Activated naive CD8-positive, alpha-beta T cell treated with anti-CD3 and anti-CD28 coated beads, Interleukin-2, amount 10 ng/mL, durations not matched to agents 7 days and 5 days (primary cell): ENCODE data around the gene KRI1. TPM values are rescaled to one million over a fixed set of nuclear protein-coding genes. Genes with fewer than 3 reads are reported as not detected.

Experiments used
- ATAC-seq: fragments of 150-1000 bp; cut with Tn5 transposase; one replicate; pipeline ENCODE4 v1.10.0; 2021; ENCODE audit warnings: low read depth, moderate library complexity
- POLR2A ChIA-PET: fragments of 350-600 bp; sonication (Branson Sonifier 250); formaldehyde crosslinking; loops from one replicate; lab custom pipeline; 2021; ENCODE audit warnings: antibody characterized with exemption; lab: Charles Lee
- DNase-seq: peaks from one replicate; pipeline ENCODE4 v3.0.0; 2021
- H3K27ac Mint-ChIP-seq: one replicate; pipeline ENCODE4 v1.8.0; 2022; ENCODE audit warnings: mild to moderate bottlenecking, mixed read lengths
- H3K27me3 Mint-ChIP-seq: one replicate; pipeline ENCODE4 v1.8.0; 2022; ENCODE audit warnings: mild to moderate bottlenecking, moderate library complexity, mixed read lengths
- H3K36me3 Mint-ChIP-seq: one replicate; pipeline ENCODE4 v1.8.0; 2021; ENCODE audit warnings: mild to moderate bottlenecking, mixed read lengths
- H3K4me1 Mint-ChIP-seq: one replicate; pipeline ENCODE4 v1.8.0; 2021; ENCODE audit warnings: mixed read lengths
- H3K4me3 Mint-ChIP-seq: one replicate; pipeline ENCODE4 v1.8.0; 2022; ENCODE audit warnings: mild to moderate bottlenecking, moderate library complexity, mixed read lengths
- H3K9me3 Mint-ChIP-seq: one replicate; pipeline ENCODE4 v1.8.0; 2021; ENCODE audit warnings: mixed read lengths
- total RNA-seq, 2 experiments: library from RNA; stranded (reverse); gene quantifications; one replicate each; pipeline ENCODE4 v1.2.3, GENCODE V29; 2021

KRI1 gene
- total RNA-seq, 2 experiments from 2014 or later: 76.2 to 85.4 TPM

- Mint-ChIP-seq H3K9me3 (no peaks in the 10 kb centered on the region), H3K4me1 (peaks cover 21% of the 10 kb centered on the region), H3K36me3 (peaks cover 2% of the 10 kb centered on the region), H3K4me3 (peak overlapping the region; percentile 58), H3K27me3 (peaks cover 66% of the 10 kb centered on the region), H3K27ac (peak overlapping the region; percentile 60)
- ATAC-seq (no peak), DNase-seq (no peak)
- POLR2A ChIA-PET: interaction anchor here (2.1 kb wide), 1 partner anchor 49 kb away, joined by 7 read pairs; no protein-coding TSS in a partner anchor
Measured at GRCh38 chr19:10518444-10519361, 47.1 kb downstream of the KRI1 start.

DNA sequence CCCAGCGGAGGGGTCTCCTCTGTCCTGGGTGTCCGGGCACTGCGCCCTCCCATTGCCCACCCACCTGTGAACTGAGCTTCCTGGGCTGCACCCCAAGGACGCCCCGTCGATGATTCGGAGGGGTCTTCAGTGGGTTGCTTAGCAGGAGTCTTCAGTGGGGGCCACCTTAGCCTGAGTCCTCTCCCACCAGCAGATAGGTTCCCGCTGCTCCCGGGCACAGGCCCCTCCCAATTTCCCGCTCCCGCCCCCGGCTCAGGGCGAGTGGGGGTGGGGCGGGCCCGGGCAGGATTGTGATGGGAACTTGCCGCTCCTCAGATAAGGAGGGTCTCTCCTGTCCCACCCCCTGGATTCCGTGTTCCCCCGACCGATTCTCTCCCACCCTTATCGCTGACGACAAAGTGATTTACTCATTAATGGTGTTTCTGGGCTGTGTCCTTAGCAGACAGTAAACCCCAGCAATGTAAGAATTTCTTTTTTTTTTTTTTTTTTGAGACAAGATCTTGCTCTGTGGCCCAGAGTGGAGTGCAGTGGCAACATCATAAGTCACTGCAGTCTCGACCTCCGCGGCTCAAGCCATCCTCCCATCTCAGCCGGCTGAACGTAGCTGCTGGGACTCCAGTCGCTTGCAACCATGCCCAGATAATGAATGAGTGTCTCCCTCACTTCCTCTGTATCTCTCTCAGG lies 47.9 kb downstream of the KRI1 start:
- Mint-ChIP-seq H3K36me3 (peaks cover 2% of the 10 kb centered on the region), H3K4me3 (peak overlapping the region; percentile 58), H3K27me3 (peaks cover 69% of the 10 kb centered on the region), H3K27ac (no peak overlapping the region), H3K4me1 (peaks cover 28% of the 10 kb centered on the region), H3K9me3 (no peaks in the 10 kb centered on the region)
- POLR2A ChIA-PET: interaction anchor here (0.6 to 2.1 kb wide), 4 partner anchors 14 to 110 kb away, joined by 3 to 7 read pairs (median 4); no protein-coding TSS in a partner anchor
- DNase-seq (no peak), ATAC-seq (peak; percentile 22)

GRCh38 chr19:10517361-10517759 lies 48.5 kb downstream of the KRI1 start, which contains the start of gene S1PR5:
TSS of gene S1PR5 (minus strand) at chr19:10517447. CDS start at chr19:10515011, 2,436 bp downstream.
- Mint-ChIP-seq H3K27ac (peak within 1 kb of the TSS; percentile 13), H3K4me3 (peak within 1 kb of the TSS; percentile 58), H3K27me3 (peaks cover 71% of the 10 kb centered on the region), H3K36me3 (peaks cover 2% of the 10 kb centered on the region), H3K4me1 (peaks cover 28% of the 10 kb centered on the region), H3K9me3 (no peaks in the 10 kb centered on the region)
- ATAC-seq (peak; percentile 19), DNase-seq (peak; percentile 55)
- POLR2A ChIA-PET: interaction anchor here (0.6 to 2.1 kb wide), 4 partner anchors 13 to 110 kb away, joined by 3 to 7 read pairs (median 4); no protein-coding TSS in a partner anchor

- no peak for ATAC-seq
- H3K36me3 Mint-ChIP-seq: peaks cover 2% of the 10 kb centered on the region
- POLR2A ChIA-PET: interaction anchor here (0.7 to 2.1 kb wide), 5 partner anchors 13 to 238 kb away, joined by 3 to 7 read pairs (median 3); no protein-coding TSS in a partner anchor
- peaks cover 28% of the 10 kb centered on the region for H3K4me1 Mint-ChIP-seq
- peaks cover 72% of the 10 kb centered on the region for H3K27me3 Mint-ChIP-seq
- no peak for DNase-seq
- H3K9me3 Mint-ChIP-seq: no peaks in the 10 kb centered on the region
- H3K27ac Mint-ChIP-seq: peak overlapping the region; percentile 13
- peak overlapping the region; percentile 39 for H3K4me3 Mint-ChIP-seq
Measured at GRCh38 chr19:10516671-10517286, 49.0 kb downstream of the KRI1 start.

DNA sequence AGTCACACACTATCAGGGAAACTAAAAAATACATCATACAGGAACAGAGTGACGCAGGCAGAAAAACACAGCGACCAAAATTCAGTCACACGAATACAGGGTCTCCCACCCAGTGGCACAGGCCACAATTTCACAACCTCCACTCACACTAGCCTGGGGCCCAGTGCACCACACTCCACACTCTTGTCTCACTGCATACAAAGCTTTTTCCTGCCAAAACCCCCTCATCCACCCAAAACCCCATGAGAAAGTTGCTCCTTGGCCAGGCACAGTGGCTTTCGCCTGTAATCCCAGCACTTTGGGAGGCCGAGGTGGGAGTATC lies 49.8 kb downstream of the KRI1 start:
- Mint-ChIP-seq H3K4me3 (peak overlapping the region; percentile 13), H3K36me3 (peaks cover 2% of the 10 kb centered on the region), H3K27me3 (peaks cover 76% of the 10 kb centered on the region), H3K4me1 (peaks cover 28% of the 10 kb centered on the region), H3K9me3 (no peaks in the 10 kb centered on the region), H3K27ac (no peak overlapping the region)
- DNase-seq: no peak
- POLR2A ChIA-PET: interaction anchor here (0.7 kb wide), 2 partner anchors 215 to 239 kb away, joined by 3 to 4 read pairs; no protein-coding TSS in a partner anchor
- no peak for ATAC-seq

- Mint-ChIP-seq H3K27ac (no peak overlapping the region), H3K27me3 (peaks cover 74% of the 10 kb centered on the region), H3K4me3 (peak overlapping the region; percentile 79), H3K36me3 (peaks cover 2% of the 10 kb centered on the region), H3K4me1 (peaks cover 31% of the 10 kb centered on the region), H3K9me3 (no peaks in the 10 kb centered on the region)
- ATAC-seq (peak; percentile 68), DNase-seq (peak; percentile 73)
- POLR2A ChIA-PET: no interaction called here
Measured at GRCh38 chr19:10514211-10515145, 51.3 kb downstream of the KRI1 start.

- Mint-ChIP-seq H3K36me3 (peaks cover 2% of the 10 kb centered on the region), H3K9me3 (no peaks in the 10 kb centered on the region), H3K27me3 (peaks cover 61% of the 10 kb centered on the region), H3K27ac (no peak overlapping the region), H3K4me3 (no peak overlapping the region), H3K4me1 (peaks cover 29% of the 10 kb centered on the region)
- POLR2A ChIA-PET: interaction anchor here (1.1 kb wide), 1 partner anchor 41 kb away, joined by 3 read pairs; no protein-coding TSS in a partner anchor
- ATAC-seq (no peak), DNase-seq (no peak)
Measured at GRCh38 chr19:10513223-10513622, 52.6 kb downstream of the KRI1 start.

GRCh38 chr19:10510301-10510802 lies 55.5 kb downstream of the KRI1 start:
- POLR2A ChIA-PET: interaction anchor here (3.1 kb wide), 1 partner anchor 43 kb away, joined by 19 read pairs; no protein-coding TSS in a partner anchor
- H3K4me1 Mint-ChIP-seq: peaks cover 27% of the 10 kb centered on the region
- DNase-seq: peak; percentile 81
- H3K9me3 Mint-ChIP-seq: no peaks in the 10 kb centered on the region
- no peak for ATAC-seq
- no peak overlapping the region for H3K27ac Mint-ChIP-seq
- H3K27me3 Mint-ChIP-seq: peaks cover 45% of the 10 kb centered on the region
- peaks cover 2% of the 10 kb centered on the region for H3K36me3 Mint-ChIP-seq
- no peak overlapping the region for H3K4me3 Mint-ChIP-seq

GRCh38 chr19:10508707-10509106 lies 57.1 kb downstream of the KRI1 start:
- H3K27me3 Mint-ChIP-seq: peaks cover 31% of the 10 kb centered on the region
- DNase-seq: no peak
- H3K4me1 Mint-ChIP-seq: peaks cover 26% of the 10 kb centered on the region
- no peak overlapping the region for H3K4me3 Mint-ChIP-seq
- no peaks in the 10 kb centered on the region for H3K36me3 Mint-ChIP-seq
- peak; percentile 23 for ATAC-seq
- POLR2A ChIA-PET: interaction anchor here (0.6 to 3.1 kb wide), 5 partner anchors 14 to 1168 kb away, joined by 3 to 19 read pairs (median 3); no protein-coding TSS in a partner anchor
- no peaks in the 10 kb centered on the region for H3K9me3 Mint-ChIP-seq
- H3K27ac Mint-ChIP-seq: no peak overlapping the region

DNA sequence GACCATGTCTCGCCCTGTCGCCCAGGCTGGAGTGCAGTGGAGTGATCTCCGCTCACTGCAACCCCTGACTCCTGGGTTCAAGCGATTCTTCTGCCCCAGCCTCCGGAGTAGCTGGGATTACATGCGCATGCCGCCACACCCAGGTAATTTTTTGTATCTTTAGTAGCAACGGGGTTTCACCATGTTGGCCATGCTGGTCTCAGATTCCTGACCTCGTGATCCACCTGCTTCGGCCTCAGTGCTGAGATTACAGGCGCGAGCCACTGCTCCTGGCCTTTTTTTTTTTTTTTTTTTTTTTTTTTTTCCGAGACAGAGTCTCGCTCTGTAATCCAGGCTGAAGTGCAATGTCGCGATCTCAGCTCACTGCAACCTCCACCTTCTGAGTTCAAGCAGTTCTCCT lies 57.8 kb downstream of the KRI1 start:
- POLR2A ChIA-PET: interaction anchor here (0.6 to 3.1 kb wide), 6 partner anchors 13 to 1167 kb away, joined by 3 to 19 read pairs (median 4); no protein-coding TSS in a partner anchor
- H3K4me1 Mint-ChIP-seq: peaks cover 24% of the 10 kb centered on the region

GRCh38 chr19:10505583-10506229 lies 60.1 kb downstream of the KRI1 start:
- POLR2A ChIA-PET: interaction anchor here (0.7 to 1.1 kb wide), 4 partner anchors 12 to 62 kb away, joined by 3 to 6 read pairs (median 5); no protein-coding TSS in a partner anchor
- Mint-ChIP-seq H3K9me3 (no peaks in the 10 kb centered on the region), H3K27me3 (peaks cover 8% of the 10 kb centered on the region), H3K27ac (peak overlapping the region; percentile 15), H3K4me3 (peak overlapping the region; percentile 40), H3K36me3 (peaks cover 3% of the 10 kb centered on the region), H3K4me1 (peaks cover 24% of the 10 kb centered on the region)
- DNase-seq: peak; percentile 84
- peak; percentile 25 for ATAC-seq

More for the DNA sequence above, 57.8 kb downstream of the KRI1 start:
- no peaks in the 10 kb centered on the region for H3K9me3 Mint-ChIP-seq
- no peaks in the 10 kb centered on the region for H3K36me3 Mint-ChIP-seq
- ATAC-seq: no peak
- no peak overlapping the region for H3K27ac Mint-ChIP-seq
- DNase-seq: no peak
- H3K27me3 Mint-ChIP-seq: peaks cover 25% of the 10 kb centered on the region
- H3K4me3 Mint-ChIP-seq: no peak overlapping the region
